Loucy (cell line): ENCODE data around the gene ZBTB16.

Experiments used
- H2AFZ ChIP-seq: fragments of 200-600 bp; sonication (generic); 2 replicates; pipeline ENCODE4 v1.6.0; 2016; ENCODE audit warnings: antibody characterized with exemption, mild to moderate bottlenecking, low read length, moderate library complexity
- H3F3A ChIP-seq: fragments of 200-600 bp; 2 replicates; pipeline ENCODE4 v1.6.0; 2016; ENCODE audit warnings: antibody characterized with exemption, low read depth, mild to moderate bottlenecking
- H3K27me3 ChIP-seq: fragments of 200-600 bp; sonication (generic); 2 replicates; pipeline ENCODE4 v1.6.1; 2014; ENCODE audit warnings: low read length, mild to moderate bottlenecking; ENCODE audit not compliant: insufficient read depth, poor library complexity, severe bottlenecking
- H3K36me3 ChIP-seq: fragments of 200-600 bp; sonication (generic); 2 replicates; pipeline ENCODE4 v1.6.1; 2016; ENCODE audit warnings: low read length; ENCODE audit not compliant: insufficient read depth
- H3K4me1 ChIP-seq: fragments of 200-600 bp; sonication (generic); 2 replicates; pipeline ENCODE4 v1.5.1; 2014; ENCODE audit warnings: low read length, mild to moderate bottlenecking; ENCODE audit not compliant: insufficient read depth, poor library complexity, severe bottlenecking
- H3K4me2 ChIP-seq: fragments of 200-600 bp; sonication (generic); 2 replicates; pipeline ENCODE4 v1.6.0; 2014; ENCODE audit warnings: antibody characterized with exemption, low read length, low read depth, mild to moderate bottlenecking; ENCODE audit not compliant: poor library complexity, severe bottlenecking
- H3K4me3 ChIP-seq: fragments of 200-600 bp; sonication (generic); 2 replicates; pipeline ENCODE4 v1.5.1; 2014; ENCODE audit warnings: low read length, mild to moderate bottlenecking, mixed read lengths; ENCODE audit not compliant: poor library complexity, severe bottlenecking
- H3K79me2 ChIP-seq: fragments of 200-600 bp; sonication (generic); 2 replicates; pipeline ENCODE4 v1.6.1; 2014; ENCODE audit warnings: low read length; ENCODE audit not compliant: insufficient read depth
- H3K9ac ChIP-seq: fragments of 200-600 bp; sonication (generic); 2 replicates; pipeline ENCODE4 v1.6.0; 2014; ENCODE audit warnings: mild to moderate bottlenecking, low read depth, low read length, moderate library complexity; ENCODE audit not compliant: poor library complexity, severe bottlenecking
- H3K9me2 ChIP-seq: fragments of 200-600 bp; sonication (generic); replicated peaks from 2 replicates; pipeline ENCODE4 v1.6.1; 2016; ENCODE audit warnings: low read depth, low read length, mixed read lengths
- H3K9me3 ChIP-seq: fragments of 200-600 bp; sonication (generic); 2 replicates; pipeline ENCODE4 v1.6.1; 2014; ENCODE audit warnings: mild to moderate bottlenecking, antibody characterized with exemption, low read length, low read depth; ENCODE audit not compliant: insufficient read depth
- H4K20me1 ChIP-seq: fragments of 200-600 bp; sonication (generic); 2 replicates; pipeline ENCODE4 v1.6.0; 2014; ENCODE audit warnings: antibody characterized with exemption, low read length, mild to moderate bottlenecking; ENCODE audit not compliant: insufficient read depth, poor library complexity, severe bottlenecking
- CTCF ChIP-seq: fragments of 200-600 bp; sonication (generic); conservative IDR thresholded peaks from 2 replicates; pipeline ENCODE4 v1.5.1; 2014; ENCODE audit warnings: mild to moderate bottlenecking, antibody characterized with exemption, low read length
- EZH2phosphoT487 ChIP-seq: fragments of 200-600 bp; IDR thresholded peaks from 2 replicates; pipeline ENCODE4 v1.6.1; 2018; ENCODE audit warnings: antibody characterized with exemption, mild to moderate bottlenecking, moderate library complexity, borderline replicate concordance

Gene ZBTB16

DNA sequence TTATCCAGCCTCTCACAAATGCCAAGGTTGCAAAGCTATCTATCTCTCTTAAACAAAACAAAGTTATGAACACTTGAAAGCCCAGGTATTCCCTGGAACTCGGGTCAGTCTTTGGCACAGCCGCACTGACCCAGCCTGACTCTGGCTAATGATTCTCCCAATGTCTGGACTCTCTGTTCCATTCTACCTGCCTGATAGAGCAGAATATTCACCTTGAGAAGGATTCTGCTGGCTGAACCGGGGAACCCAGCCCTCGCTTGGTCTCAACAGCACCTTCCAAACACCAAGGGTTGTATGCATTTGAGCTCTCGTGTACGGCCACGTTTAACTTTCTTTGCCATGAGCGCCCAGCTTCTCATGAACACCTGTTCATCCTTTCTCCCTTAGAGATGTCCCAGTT, 116.8 kb downstream of the ZBTB16 start:
- Histone ChIP-seq H3K4me1 (peaks cover 66% of the 10 kb centered on the region), H3K9me2 (no peaks in the 10 kb centered on the region), H2AFZ (no peak overlapping the region), H4K20me1 (no peaks in the 10 kb centered on the region), H3K9ac (no peak overlapping the region), H3K27me3 (peaks cover 7% of the 10 kb centered on the region), H3K36me3 (no peaks in the 10 kb centered on the region), H3K4me3 (no peak overlapping the region), H3K9me3 (no peaks in the 10 kb centered on the region), H3K4me2 (no peak overlapping the region), H3F3A (peaks cover 14% of the 10 kb centered on the region), H3K79me2 (no peaks in the 10 kb centered on the region)
- TF ChIP-seq CTCF (no peak), EZH2phosphoT487 (no peak)

GRCh38 chr11:114178656-114179055, 119.1 kb downstream of the ZBTB16 start:
- TF ChIP-seq CTCF: no peak
- TF ChIP-seq EZH2phosphoT487: no peak
- H3K9me3 ChIP-seq: no peaks in the 10 kb centered on the region
- peak overlapping the region; percentile 32 for H3K4me2 ChIP-seq
- H3K4me1 ChIP-seq: peaks cover 63% of the 10 kb centered on the region
- 0 out of 2 replicates have a peak, but pooled peaks cover under 1% of the 10 kb centered on the region for H3F3A ChIP-seq
- no peak overlapping the region for H3K4me3 ChIP-seq
- H3K79me2 ChIP-seq: no peaks in the 10 kb centered on the region
- H3K27me3 ChIP-seq: peaks cover 7% of the 10 kb centered on the region
- H4K20me1 ChIP-seq: no peaks in the 10 kb centered on the region
- H2AFZ ChIP-seq: no peak overlapping the region
- no peaks in the 10 kb centered on the region for H3K36me3 ChIP-seq
- H3K9ac ChIP-seq: peak overlapping the region; percentile 68
- no peaks in the 10 kb centered on the region for H3K9me2 ChIP-seq

GRCh38 chr11:114179234-114179941, 119.9 kb downstream of the ZBTB16 start:
- Histone ChIP-seq H3K79me2 (no peaks in the 10 kb centered on the region), H3K27me3 (peaks cover 4% of the 10 kb centered on the region), H3K9me2 (no peaks in the 10 kb centered on the region), H3K36me3 (no peaks in the 10 kb centered on the region), H3K4me2 (peak overlapping the region; percentile 32), H3K9ac (peak overlapping the region; percentile 68), H2AFZ (no peak overlapping the region), H3K9me3 (no peaks in the 10 kb centered on the region), H3K4me1 (peaks cover 63% of the 10 kb centered on the region), H4K20me1 (no peaks in the 10 kb centered on the region), H3K4me3 (peak overlapping the region; percentile 4), H3F3A (no peaks in the 10 kb centered on the region)
- TF ChIP-seq EZH2phosphoT487 (no peak), CTCF (no peak)
